Activated CD4-positive, alpha-beta T cell treated with anti-CD3 and anti-CD28 coated beads for 1 hour (primary cell): Measurements from ENCODE around the gene CFAP65.

Experiments
- DNase-seq: peaks from one replicate; pipeline ENCODE4 v3.0.0-alpha.2; 2020

The CFAP65 gene, protein sequence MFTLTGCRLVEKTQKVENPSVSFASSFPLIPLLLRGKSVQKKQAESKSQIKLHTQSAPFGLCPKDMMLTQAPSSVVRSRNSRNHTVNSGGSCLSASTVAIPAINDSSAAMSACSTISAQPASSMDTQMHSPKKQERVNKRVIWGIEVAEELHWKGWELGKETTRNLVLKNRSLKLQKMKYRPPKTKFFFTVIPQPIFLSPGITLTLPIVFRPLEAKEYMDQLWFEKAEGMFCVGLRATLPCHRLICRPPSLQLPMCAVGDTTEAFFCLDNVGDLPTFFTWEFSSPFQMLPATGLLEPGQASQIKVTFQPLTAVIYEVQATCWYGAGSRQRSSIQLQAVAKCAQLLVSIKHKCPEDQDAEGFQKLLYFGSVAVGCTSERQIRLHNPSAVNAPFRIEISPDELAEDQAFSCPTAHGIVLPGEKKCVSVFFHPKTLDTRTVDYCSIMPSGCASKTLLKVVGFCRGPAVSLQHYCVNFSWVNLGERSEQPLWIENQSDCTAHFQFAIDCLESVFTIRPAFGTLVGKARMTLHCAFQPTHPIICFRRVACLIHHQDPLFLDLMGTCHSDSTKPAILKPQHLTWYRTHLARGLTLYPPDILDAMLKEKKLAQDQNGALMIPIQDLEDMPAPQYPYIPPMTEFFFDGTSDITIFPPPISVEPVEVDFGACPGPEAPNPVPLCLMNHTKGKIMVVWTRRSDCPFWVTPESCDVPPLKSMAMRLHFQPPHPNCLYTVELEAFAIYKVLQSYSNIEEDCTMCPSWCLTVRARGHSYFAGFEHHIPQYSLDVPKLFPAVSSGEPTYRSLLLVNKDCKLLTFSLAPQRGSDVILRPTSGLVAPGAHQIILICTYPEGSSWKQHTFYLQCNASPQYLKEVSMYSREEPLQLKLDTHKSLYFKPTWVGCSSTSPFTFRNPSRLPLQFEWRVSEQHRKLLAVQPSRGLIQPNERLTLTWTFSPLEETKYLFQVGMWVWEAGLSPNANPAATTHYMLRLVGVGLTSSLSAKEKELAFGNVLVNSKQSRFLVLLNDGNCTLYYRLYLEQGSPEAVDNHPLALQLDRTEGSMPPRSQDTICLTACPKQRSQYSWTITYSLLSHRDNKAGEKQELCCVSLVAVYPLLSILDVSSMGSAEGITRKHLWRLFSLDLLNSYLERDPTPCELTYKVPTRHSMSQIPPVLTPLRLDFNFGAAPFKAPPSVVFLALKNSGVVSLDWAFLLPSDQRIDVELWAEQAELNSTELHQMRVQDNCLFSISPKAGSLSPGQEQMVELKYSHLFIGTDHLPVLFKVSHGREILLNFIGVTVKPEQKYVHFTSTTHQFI (N-terminal part only)

DNA sequence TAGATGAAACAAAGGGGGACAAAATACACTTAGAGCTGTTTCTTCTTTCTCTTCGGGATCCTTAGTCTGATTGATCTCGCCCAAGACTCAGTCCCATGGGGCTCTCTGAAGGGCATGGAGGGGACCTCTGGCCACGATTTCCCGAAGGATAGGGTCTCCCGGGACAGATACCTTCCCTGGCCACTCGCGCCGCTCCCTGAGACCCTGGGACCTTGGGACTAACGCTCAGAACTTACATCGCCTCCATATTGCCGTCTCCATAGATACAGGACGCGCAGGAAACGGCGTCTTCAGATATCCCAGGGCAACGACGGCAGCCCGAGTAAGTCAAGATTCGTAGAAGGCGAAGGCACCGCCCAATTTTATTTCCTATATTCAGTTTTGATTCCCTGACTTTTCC is at the start of gene CFAP65:
CFAP65 (minus strand) TSS at position 265 of the 400 bp plus-strand sequence. CDS start 2,468 bp downstream, outside the sequence.
- DNase-seq: no peak

DNA sequence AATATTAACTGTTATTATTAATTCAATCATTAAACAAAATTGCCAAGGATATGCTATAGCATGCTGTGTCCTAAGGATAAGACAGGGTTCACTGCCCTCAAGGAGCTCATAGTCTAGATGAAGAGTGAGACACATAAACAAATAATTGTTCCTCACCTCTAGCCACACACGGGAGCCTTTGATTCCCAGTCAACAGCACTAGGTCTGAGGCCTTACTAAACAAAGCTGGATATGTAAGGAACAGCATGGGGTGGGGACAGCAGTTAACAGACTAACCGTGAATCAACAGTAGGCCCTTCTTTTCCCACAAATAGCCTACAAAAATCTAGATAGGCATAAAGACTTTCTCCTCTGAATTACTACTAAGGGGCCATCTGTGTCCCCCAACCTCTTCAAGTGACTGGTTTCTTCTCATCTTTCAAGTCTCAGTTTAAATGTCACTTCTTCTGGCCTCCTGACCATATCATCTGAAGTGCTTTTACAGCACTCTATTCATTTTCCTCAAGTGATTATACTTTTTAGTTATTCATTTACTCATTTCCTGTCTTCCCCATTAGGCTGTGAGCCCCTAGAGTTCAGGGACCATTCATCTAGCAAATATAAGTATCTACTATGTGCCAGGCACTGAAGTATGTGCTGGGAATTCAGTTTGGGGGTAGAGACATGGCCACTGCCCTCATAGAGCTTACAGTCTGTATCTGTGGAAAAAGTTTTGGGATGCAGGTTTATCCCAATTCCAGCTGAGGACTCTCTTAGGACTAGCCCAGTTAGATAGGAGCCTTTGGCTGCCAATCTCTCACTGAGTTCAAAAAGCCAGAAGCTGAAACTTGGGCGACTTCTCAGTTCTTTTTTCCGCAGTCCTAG is 49.4 kb upstream of the CFAP65 start:
- DNase-seq: no peak

GRCh38 chr2:219089330-219089729 is 48.0 kb upstream of the CFAP65 start:
- no peak for DNase-seq

GRCh38 chr2:219087848-219088247 is 46.5 kb upstream of the CFAP65 start:
- DNase-seq: no peak

GRCh38 chr2:219087361-219087760 is 46.0 kb upstream of the CFAP65 start:
- DNase-seq: no peak

DNA sequence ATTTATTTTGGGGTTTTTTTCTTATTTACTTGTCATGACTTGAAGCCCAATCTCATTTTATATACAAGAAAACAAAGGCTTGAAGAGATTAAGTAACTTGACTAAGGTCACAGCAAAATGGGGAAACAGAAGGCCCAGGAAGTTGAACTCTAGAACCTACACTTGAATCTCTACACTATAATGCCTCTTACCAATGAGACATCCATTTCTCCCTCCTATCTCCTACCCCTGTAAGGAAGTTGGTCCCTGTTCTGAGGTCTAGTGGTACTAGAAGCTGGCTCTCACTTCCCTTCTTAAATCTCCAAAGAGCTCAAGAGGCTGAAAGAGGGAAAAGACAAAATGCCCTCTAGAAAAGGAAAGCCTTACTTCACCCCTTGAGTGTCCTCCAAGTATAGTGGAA is 44.9 kb upstream of the CFAP65 start:
- DNase-seq: no peak

GRCh38 chr2:219084791-219085190 is 43.5 kb upstream of the CFAP65 start:
- no peak for DNase-seq

- no peak for DNase-seq
Observed at GRCh38 chr2:219082332-219082958, 41.1 kb upstream of the CFAP65 start.

DNA sequence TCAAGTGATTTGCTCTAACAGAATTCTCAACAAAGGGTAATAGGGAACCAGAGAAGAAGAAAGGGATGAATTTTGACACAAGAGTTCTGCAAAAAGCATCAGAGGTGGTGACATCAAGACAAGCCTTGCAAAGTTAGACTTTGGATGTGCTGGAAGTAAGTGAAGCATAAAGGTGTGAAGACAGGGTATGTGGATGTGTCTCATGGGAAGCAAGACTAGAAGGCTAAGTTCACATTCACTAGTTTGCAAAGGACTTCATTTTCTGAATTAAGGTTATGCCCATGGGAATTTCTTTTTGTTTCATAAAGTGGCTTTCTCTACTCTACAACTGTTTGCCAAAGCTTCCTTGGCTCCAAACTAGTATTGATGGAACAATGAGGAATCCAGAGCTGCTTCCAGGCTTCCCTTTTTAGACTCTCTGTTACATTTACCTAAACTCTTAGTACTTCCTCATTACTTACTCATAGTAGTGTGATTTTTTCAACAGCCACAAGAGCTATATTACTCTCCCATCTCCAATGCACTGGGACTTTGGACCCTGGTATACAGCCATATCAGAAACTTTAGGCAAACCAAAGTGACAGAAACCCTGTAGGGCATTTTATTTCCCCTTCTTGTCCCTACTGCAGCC is 40.5 kb upstream of the CFAP65 start:
- no peak for DNase-seq

DNA sequence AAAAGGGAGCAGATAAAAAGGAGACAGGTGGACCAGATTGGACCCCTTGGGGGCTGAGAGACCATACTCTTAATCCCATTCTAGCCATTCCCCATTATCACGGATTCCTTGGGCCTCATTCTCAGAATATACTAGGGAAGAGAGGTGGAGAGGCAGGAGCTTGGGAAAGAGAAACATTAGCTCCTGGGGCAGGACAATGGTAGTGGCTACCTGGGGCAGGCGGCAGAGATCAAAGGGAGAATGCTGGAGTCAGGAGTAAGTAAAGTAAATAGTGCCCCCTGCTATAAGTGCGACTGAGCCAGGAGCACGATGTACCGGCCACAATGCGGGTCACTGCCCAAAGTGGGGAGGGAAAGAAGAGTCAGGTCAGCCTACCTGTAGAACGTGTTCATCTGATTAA is 39.8 kb upstream of the CFAP65 start:
- DNase-seq: no peak

- DNase-seq: no peak
Observed at GRCh38 chr2:219079417-219079816, 38.1 kb upstream of the CFAP65 start.

DNA sequence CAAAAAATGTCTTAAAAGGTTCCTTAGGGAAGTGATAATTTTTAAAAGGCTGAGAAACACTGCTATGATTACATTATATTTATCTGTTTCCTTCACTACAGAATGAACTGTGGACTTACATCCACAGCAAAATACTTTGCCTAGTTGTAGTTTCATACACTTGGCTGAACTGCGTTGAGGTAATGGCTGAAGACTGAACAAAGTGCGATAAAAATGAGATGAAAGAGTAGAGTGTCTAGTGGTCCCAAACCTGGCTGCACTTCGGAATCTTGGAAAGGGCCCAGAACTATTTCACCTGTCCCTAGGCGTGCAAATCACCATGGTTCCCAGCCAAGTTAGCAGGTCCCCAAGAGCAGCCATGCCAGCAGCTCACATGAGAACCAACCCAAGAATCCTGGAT is 37.6 kb upstream of the CFAP65 start:
- DNase-seq: no peak

DNA sequence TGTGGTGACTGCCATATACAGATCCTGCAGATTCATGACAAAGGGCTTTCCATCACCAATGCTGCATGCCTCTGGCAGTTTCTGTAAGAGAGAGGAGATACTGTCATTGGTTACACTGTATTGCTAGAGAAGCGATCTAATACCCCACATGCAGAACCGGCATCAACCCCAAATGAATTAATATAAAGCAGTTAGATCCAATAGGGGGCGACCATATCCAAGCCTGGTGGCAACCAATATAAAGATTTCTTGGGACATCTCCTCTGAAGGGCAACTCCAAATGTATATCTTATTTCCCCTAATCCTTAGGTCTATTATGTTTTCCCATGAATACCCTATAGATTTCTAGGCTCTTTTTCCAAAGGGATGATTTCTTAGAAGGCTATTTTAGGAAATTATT is 36.8 kb upstream of the CFAP65 start:
- no peak for DNase-seq

GRCh38 chr2:219076253-219076652 is 34.9 kb upstream of the CFAP65 start:
- DNase-seq: no peak

GRCh38 chr2:219073413-219074129 is 32.3 kb upstream of the CFAP65 start:
- no peak for DNase-seq

- no peak for DNase-seq
Observed at GRCh38 chr2:219072741-219073250, 31.5 kb upstream of the CFAP65 start.

- no peak for DNase-seq
Observed at GRCh38 chr2:219071131-219071816, 30.0 kb upstream of the CFAP65 start.

- no peak for DNase-seq
Observed at GRCh38 chr2:219065484-219065883, 24.2 kb upstream of the CFAP65 start.

- no peak for DNase-seq
Observed at GRCh38 chr2:219062081-219062480, 20.8 kb upstream of the CFAP65 start.
